HG03045 (cell line): Measurements from ENCODE around the gene KCNH8.

Source experiments
- ATAC-seq: cut with Tn5 transposase; IDR thresholded peaks from one replicate; pipeline ENCODE4 v1.9.1; 2021; ENCODE audit warnings: mild to moderate bottlenecking, moderate library complexity; ENCODE audit not compliant: unreplicated experiment

The KCNH8 gene

GRCh38 chr3:19467761-19468160 lies 319.5 kb downstream of the KCNH8 start:
- ATAC-seq, result no peak

GRCh38 chr3:19471138-19471537 lies 322.8 kb downstream of the KCNH8 start:
- no peak for ATAC-seq

GRCh38 chr3:19473971-19474580 lies 325.8 kb downstream of the KCNH8 start:
- ATAC-seq, result no peak

GRCh38 chr3:19476281-19476680 lies 328.0 kb downstream of the KCNH8 start:
- no peak for ATAC-seq

- no peak for ATAC-seq
Observed at GRCh38 chr3:19485267-19485666, 337.0 kb downstream of the KCNH8 start.

GRCh38 chr3:19487386-19487785 lies 339.1 kb downstream of the KCNH8 start:
- ATAC-seq, result no peak

GRCh38 chr3:19488939-19489338 lies 340.6 kb downstream of the KCNH8 start:
- ATAC-seq, result no peak

- ATAC-seq, result no peak
Observed at GRCh38 chr3:19489936-19490335, 341.6 kb downstream of the KCNH8 start.

- ATAC-seq, result no peak
Observed at GRCh38 chr3:19506171-19506570, 357.9 kb downstream of the KCNH8 start.

GRCh38 chr3:19522305-19522704 lies 374.0 kb downstream of the KCNH8 start:
- ATAC-seq, result no peak

- no peak for ATAC-seq
Observed at GRCh38 chr3:19526071-19526470, 377.8 kb downstream of the KCNH8 start.

GRCh38 chr3:19527746-19528145 lies 379.4 kb downstream of the KCNH8 start:
- ATAC-seq, result no peak

GRCh38 chr3:19531426-19531825 lies 383.1 kb downstream of the KCNH8 start:
- ATAC-seq, result no peak

GRCh38 chr3:19539518-19540392 lies 391.4 kb downstream of the KCNH8 start:
- peak; percentile 65 for ATAC-seq

GRCh38 chr3:19540464-19540863 lies 392.2 kb downstream of the KCNH8 start:
- no peak for ATAC-seq

GRCh38 chr3:19541284-19541683 lies 393.0 kb downstream of the KCNH8 start:
- ATAC-seq, result no peak

- peak; percentile 58 for ATAC-seq
Observed at GRCh38 chr3:19543212-19543841, 395.0 kb downstream of the KCNH8 start.

- no peak for ATAC-seq
Observed at GRCh38 chr3:19547665-19548464, 399.6 kb downstream of the KCNH8 start.

GRCh38 chr3:19559724-19560442 lies 411.6 kb downstream of the KCNH8 start:
- peak; percentile 94 for ATAC-seq

GRCh38 chr3:19573644-19574043 lies 425.3 kb downstream of the KCNH8 start:
- no peak for ATAC-seq
